Mesothelial cell of epicardium (in vitro differentiated cells): ENCODE results near the gene PIRT. TPM values are rescaled to one million over a fixed set of nuclear protein-coding genes. Genes with fewer than 3 reads are reported as not detected.

Experiments used
- DNase-seq, 2 experiments: peaks; one replicate each; pipeline ENCODE4 v3.0.0; 2021; ENCODE audit warnings: low spot score in 2 of 2; ENCODE audit not compliant: unreplicated experiment in 2 of 2
- H3K27ac Mint-ChIP-seq: 2 replicates; pipeline ENCODE4 v1.8.0; 2021; ENCODE audit warnings: mixed read lengths
- H3K27me3 Mint-ChIP-seq: 2 replicates; pipeline ENCODE4 v1.8.0; 2021; ENCODE audit warnings: low read depth, mixed read lengths
- H3K36me3 Mint-ChIP-seq: 2 replicates; pipeline ENCODE4 v1.8.0; 2021; ENCODE audit warnings: mixed read lengths
- H3K4me1 Mint-ChIP-seq: 2 replicates; pipeline ENCODE4 v1.8.0; 2021; ENCODE audit warnings: mixed read lengths
- H3K4me3 Mint-ChIP-seq: 2 replicates; pipeline ENCODE4 v1.8.0; 2021; ENCODE audit warnings: mild to moderate bottlenecking, moderate library complexity, mixed read lengths
- H3K9me3 Mint-ChIP-seq: 2 replicates; pipeline ENCODE4 v1.8.0; 2021; ENCODE audit warnings: mixed read lengths
- total RNA-seq: library from RNA; stranded (reverse); gene quantifications from 3 replicates; pipeline ENCODE4 v1.2.1, GENCODE V29; 2021
- TF ChIP-seq, protein P1 (sequence below): fragments of 200-600 bp; sonication (generic); IDR thresholded peaks from one replicate; pipeline ENCODE4 v1.5.0; 2021; ENCODE audit warnings: antibody characterized with exemption; ENCODE audit not compliant: unreplicated experiment

Gene PIRT
- total RNA-seq, 1 donor from 2014 or later, result not detected

DNA sequence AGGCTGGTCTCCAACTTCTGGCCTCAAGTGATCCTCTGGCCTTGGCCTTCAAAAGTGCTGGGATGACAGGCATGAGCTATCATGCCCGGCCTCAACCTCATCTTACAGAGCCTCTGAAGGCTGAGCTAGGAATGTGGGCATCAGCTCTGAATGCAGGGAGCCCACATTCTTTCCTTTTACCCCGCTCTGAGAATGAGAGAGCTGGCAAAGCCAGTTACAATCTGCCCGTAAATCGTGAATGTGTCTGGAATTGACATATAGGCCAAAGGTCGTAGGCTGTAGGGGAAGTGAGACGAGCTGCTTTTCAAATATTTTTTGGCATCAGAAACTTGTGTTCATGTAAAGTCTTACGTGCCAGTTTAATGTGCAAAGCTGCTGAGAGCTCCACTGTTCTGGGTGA is 38.5 kb downstream of the PIRT start:
- TF ChIP-seq, protein P1, sequence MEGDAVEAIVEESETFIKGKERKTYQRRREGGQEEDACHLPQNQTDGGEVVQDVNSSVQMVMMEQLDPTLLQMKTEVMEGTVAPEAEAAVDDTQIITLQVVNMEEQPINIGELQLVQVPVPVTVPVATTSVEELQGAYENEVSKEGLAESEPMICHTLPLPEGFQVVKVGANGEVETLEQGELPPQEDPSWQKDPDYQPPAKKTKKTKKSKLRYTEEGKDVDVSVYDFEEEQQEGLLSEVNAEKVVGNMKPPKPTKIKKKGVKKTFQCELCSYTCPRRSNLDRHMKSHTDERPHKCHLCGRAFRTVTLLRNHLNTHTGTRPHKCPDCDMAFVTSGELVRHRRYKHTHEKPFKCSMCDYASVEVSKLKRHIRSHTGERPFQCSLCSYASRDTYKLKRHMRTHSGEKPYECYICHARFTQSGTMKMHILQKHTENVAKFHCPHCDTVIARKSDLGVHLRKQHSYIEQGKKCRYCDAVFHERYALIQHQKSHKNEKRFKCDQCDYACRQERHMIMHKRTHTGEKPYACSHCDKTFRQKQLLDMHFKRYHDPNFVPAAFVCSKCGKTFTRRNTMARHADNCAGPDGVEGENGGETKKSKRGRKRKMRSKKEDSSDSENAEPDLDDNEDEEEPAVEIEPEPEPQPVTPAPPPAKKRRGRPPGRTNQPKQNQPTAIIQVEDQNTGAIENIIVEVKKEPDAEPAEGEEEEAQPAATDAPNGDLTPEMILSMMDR, result no peak
- Mint-ChIP-seq H3K27ac (no peak overlapping the region), H3K9me3 (no peaks in the 10 kb centered on the region), H3K4me1 (no peaks in the 10 kb centered on the region), H3K36me3 (no peaks in the 10 kb centered on the region), H3K4me3 (no peak overlapping the region), H3K27me3 (no peaks in the 10 kb centered on the region)
- no peak for DNase-seq

DNA sequence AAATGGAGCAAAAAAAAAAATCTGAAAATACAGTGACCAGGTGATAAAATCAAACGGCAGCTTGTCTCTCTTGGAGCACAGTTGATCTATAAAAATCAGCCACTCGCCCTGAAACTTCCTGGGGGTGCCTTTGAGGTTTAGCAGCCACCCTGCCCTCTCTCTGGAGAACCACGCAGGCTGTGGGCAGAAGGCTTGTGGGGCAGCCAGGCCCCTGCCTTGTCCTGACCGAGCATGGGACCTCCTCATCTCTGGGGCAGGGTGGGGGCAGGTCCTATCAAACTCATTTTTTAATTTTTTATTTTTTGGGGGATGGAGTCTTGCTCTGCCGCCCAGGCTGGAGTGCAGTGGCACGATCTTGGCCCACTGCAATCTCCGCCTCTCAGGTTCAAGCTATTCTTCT is 39.0 kb downstream of the PIRT start:
- DNase-seq, result no peak
- Mint-ChIP-seq H3K9me3 (no peaks in the 10 kb centered on the region), H3K27me3 (no peaks in the 10 kb centered on the region), H3K4me3 (no peak overlapping the region), H3K27ac (no peak overlapping the region), H3K4me1 (peaks cover 2% of the 10 kb centered on the region), H3K36me3 (no peaks in the 10 kb centered on the region)
- TF ChIP-seq, protein P1, result no peak

DNA sequence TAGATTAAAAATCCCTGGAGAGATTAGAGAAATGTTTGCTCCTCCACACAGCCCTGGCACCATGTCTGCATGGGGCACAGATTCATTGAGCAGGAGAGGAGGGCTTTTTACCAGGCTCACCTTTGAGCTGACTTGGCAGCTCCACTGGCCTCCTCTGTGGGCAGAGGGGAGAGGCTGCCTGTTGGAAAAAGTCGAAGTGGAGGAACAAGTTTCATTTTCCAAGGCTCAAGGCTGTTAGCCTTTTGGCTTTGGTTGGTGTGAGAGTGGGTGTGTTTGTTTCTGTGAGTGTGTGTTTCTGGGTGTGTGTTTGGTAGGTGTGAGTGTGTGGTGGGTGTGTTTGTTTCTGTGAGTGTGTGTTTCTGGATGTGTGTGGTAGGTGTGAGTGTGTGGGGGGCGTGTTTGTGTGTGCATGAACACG is 39.5 kb downstream of the PIRT start:
- Mint-ChIP-seq H3K36me3 (no peaks in the 10 kb centered on the region), H3K4me3 (no peak overlapping the region), H3K27me3 (no peaks in the 10 kb centered on the region), H3K27ac (no peak overlapping the region), H3K4me1 (peaks cover 2% of the 10 kb centered on the region), H3K9me3 (no peaks in the 10 kb centered on the region)
- no peak for DNase-seq
- TF ChIP-seq, protein P1, result no peak

DNA sequence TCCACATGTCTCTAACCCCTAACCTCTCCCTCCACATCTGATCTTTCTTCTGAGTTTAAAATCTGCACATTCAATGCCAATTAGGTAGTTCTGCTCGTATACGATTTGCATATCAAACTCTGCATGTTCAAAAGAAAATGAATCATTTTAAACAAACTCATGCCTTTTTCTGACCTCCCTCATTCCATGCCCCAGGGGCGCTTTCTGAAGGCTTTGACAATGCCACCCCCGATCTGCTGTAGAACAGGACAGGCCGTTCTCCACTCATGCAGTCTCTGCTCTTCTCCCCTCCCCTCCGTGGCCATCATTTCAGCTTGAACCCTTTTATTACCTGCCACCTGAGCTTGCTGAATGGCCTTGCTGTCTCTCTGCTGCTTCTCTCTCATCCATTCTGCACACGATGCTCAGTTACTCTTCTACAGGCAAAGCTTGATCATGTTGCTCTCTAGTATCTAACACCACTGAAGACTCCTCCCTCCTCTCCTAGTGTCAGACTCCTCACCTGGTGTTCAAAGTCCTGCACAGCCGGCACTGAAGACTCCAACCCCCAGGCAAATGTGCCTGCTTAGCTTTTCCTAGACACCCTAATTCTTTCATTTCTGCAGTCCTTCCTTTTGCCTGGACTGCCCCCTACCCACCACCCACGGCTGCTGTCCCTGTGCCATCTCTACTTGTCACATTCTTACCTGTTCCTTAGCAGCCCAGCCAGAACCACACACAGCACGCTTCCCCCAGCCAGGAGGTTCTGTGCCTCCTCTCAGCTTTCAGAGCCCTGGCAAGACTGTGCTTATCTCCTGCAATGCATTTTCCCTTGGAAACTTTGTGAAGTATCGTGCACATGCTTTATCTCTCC is 40.2 kb downstream of the PIRT start:
- no peak for DNase-seq
- H3K36me3 Mint-ChIP-seq, result no peaks in the 10 kb centered on the region
- peaks cover 2% of the 10 kb centered on the region for H3K4me1 Mint-ChIP-seq
- TF ChIP-seq, protein P1, result no peak
- no peak overlapping the region for H3K4me3 Mint-ChIP-seq
- H3K27ac Mint-ChIP-seq, result no peak overlapping the region
- no peaks in the 10 kb centered on the region for H3K27me3 Mint-ChIP-seq
- no peaks in the 10 kb centered on the region for H3K9me3 Mint-ChIP-seq

DNA sequence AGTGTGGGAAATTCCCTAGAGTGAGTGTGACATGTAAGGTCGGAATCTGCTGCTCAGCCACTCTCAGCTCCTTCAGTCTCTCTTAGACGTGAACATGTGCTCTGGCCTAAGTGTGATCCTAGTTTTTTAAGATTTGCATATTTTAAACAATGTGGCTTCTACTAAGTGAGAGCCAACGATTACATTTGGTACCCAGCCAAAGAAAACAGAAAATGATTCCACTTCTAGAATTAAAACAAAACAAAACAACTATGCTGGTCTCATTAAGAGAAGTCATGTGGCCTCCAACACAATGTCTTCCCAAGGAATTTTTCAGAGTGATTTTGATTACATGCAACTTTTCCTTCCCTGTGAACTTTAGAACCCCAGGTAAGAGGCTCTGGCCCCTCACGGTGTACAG is 44.1 kb downstream of the PIRT start:
- H3K4me3 Mint-ChIP-seq, result no peak overlapping the region
- TF ChIP-seq, protein P1, result no peak
- no peak overlapping the region for H3K27ac Mint-ChIP-seq
- peaks cover 2% of the 10 kb centered on the region for H3K4me1 Mint-ChIP-seq
- no peaks in the 10 kb centered on the region for H3K36me3 Mint-ChIP-seq
- H3K9me3 Mint-ChIP-seq, result no peaks in the 10 kb centered on the region
- DNase-seq, result no peak
- H3K27me3 Mint-ChIP-seq, result no peaks in the 10 kb centered on the region
